Endothelial cell of umbilical vein (primary cell): ENCODE data around the gene FYCO1. TPM values are rescaled to one million over a fixed set of nuclear protein-coding genes. Genes with fewer than 3 reads are reported as not detected.

Experiments
- BruUV-seq: library from RNA; stranded (reverse); fragments of 400-500 nt; replicated peaks from 2 replicates; lab custom pipeline; 2021; lab: Mats Ljungman, UMichigan
- CTCF ChIA-PET: fragments of 300-600, 350-600 bp; sonication (Branson Sonifier 250); formaldehyde crosslinking; loops from one replicate; lab custom pipeline; 2021; ENCODE audit warnings: antibody characterized with exemption, inconsistent platforms; lab: Charles Lee
- POLR2A ChIA-PET: fragments of 300-600, 350-600 bp; sonication (Branson Sonifier 250); formaldehyde crosslinking; loops from one replicate; lab custom pipeline; 2021; ENCODE audit warnings: antibody characterized with exemption, inconsistent platforms; lab: Charles Lee
- DNase-seq: peaks from one replicate; pipeline ENCODE4 v3.0.0-alpha.2; 2011; ENCODE audit warnings: low read depth, low spot score
- FAIRE-seq: peaks from 2 replicates; lab custom pipeline; 2011; peaks lifted over from hg19 to GRCh38; lab: Jason Lieb, UNC
- H2AFZ ChIP-seq: 2 replicates; pipeline ENCODE4 v1.6.0; 2012; ENCODE audit warnings: low read depth, low read length, control low read depth, inconsistent platforms
- H3K27ac ChIP-seq: 2 replicates; pipeline ENCODE4 v1.5.1; 2011; ENCODE audit warnings: low read depth, mild to moderate bottlenecking, control low read depth, low read length, moderate library complexity; ENCODE audit not compliant: insufficient read depth
- H3K27me3 ChIP-seq, 2 experiments: 2 replicates each; pipeline versions ENCODE4 v1.6.0 to v1.6.1; 2011; ENCODE audit warnings: low read length in 2 of 2, mixed read lengths in 1 of 2; ENCODE audit not compliant: control insufficient read depth in 2 of 2, insufficient read depth in 2 of 2
- H3K36me3 ChIP-seq, 2 experiments: 2 replicates in 1 of 2; 3 replicates in 1 of 2; pipeline ENCODE4 v1.5.1; 2011; ENCODE audit warnings: low read length in 2 of 2, mild to moderate bottlenecking in 1 of 2, moderate library complexity in 1 of 2; ENCODE audit not compliant: control insufficient read depth in 2 of 2, insufficient read depth in 2 of 2; ENCODE audit errors: extremely low read depth in 1 of 2
- H3K4me1 ChIP-seq: 3 replicates; pipeline ENCODE4 v1.5.1; 2011; ENCODE audit warnings: mild to moderate bottlenecking, low read length; ENCODE audit not compliant: control insufficient read depth, insufficient read depth; ENCODE audit errors: extremely low read depth
- H3K4me2 ChIP-seq: 2 replicates; pipeline ENCODE4 v1.6.1; 2011; ENCODE audit warnings: low read length, control low read depth, mixed read lengths; ENCODE audit not compliant: insufficient read depth
- H3K4me3 ChIP-seq, 3 experiments: fragments of 200-600 bp in 1 of 3; sonication (generic), shearing (Covaris generic) in 1 of 3; replicated peaks in 1 of 3; 2 replicates each; pipeline ENCODE4 v1.5.1; 2011 to 2016; ENCODE audit warnings: control low read depth in 3 of 3, low read length in 3 of 3, mild to moderate bottlenecking in 2 of 3, inconsistent platforms in 1 of 3, low read depth in 1 of 3, moderate library complexity in 1 of 3; ENCODE audit not compliant: insufficient read depth in 1 of 3
- H3K79me2 ChIP-seq: 2 replicates; pipeline ENCODE4 v1.6.0; 2012; ENCODE audit warnings: low read length, inconsistent platforms; ENCODE audit not compliant: control insufficient read depth, insufficient read depth
- H3K9ac ChIP-seq: replicated peaks from 2 replicates; pipeline ENCODE3; 2011; ENCODE audit warnings: low read length, control low read depth; ENCODE audit not compliant: insufficient read depth; ENCODE audit errors: extremely low read depth
- H3K9me1 ChIP-seq: replicated peaks from 3 replicates; pipeline ENCODE4 v1.6.0; 2011; ENCODE audit warnings: mild to moderate bottlenecking, low read length; ENCODE audit not compliant: control insufficient read depth, insufficient read depth; ENCODE audit errors: extremely low read depth
- H3K9me3 ChIP-seq: replicated peaks from 2 replicates; pipeline ENCODE4 v1.5.1; 2012; ENCODE audit warnings: low read length, inconsistent platforms; ENCODE audit not compliant: control insufficient read depth, insufficient read depth
- H4K20me1 ChIP-seq: replicated peaks from 2 replicates; pipeline ENCODE3; 2011; ENCODE audit warnings: mild to moderate bottlenecking, low read length; ENCODE audit not compliant: control insufficient read depth, insufficient read depth; ENCODE audit errors: extremely low read depth
- CTCF ChIP-seq, 2 donors: IDR thresholded peaks; 1 replicate in 1 of 2; 2 replicates in 1 of 2; pipeline ENCODE4 v1.5.1; 2011; ENCODE audit warnings: low read length in 2 of 2, mild to moderate bottlenecking in 2 of 2, moderate library complexity in 2 of 2, control low read depth in 1 of 2, inconsistent platforms in 1 of 2, low read depth in 1 of 2; ENCODE audit not compliant: insufficient read depth in 1 of 2; ENCODE audit errors: extremely low read depth in 1 of 2
- EZH2 ChIP-seq: IDR thresholded peaks from 2 replicates; pipeline ENCODE4 v1.6.1; 2012; ENCODE audit warnings: borderline replicate concordance, low read depth, mild to moderate bottlenecking, moderate library complexity, low read length, inconsistent platforms; ENCODE audit not compliant: severe bottlenecking
- FOS ChIP-seq: IDR thresholded peaks from 2 replicates; pipeline ENCODE4 v1.6.1; 2011; ENCODE audit warnings: mild to moderate bottlenecking, low read length, moderate library complexity, borderline replicate concordance; ENCODE audit not compliant: insufficient read depth
- GATA2 ChIP-seq: IDR thresholded peaks from 2 replicates; pipeline ENCODE4 v1.7.0; 2011; ENCODE audit warnings: low read depth, mild to moderate bottlenecking, moderate library complexity, mixed read lengths, low read length; ENCODE audit not compliant: insufficient read length, insufficient read depth
- JUN ChIP-seq: IDR thresholded peaks from 2 replicates; pipeline ENCODE4 v1.6.1; 2011; ENCODE audit warnings: borderline replicate concordance, low read depth; ENCODE audit not compliant: insufficient read length, insufficient read depth
- MAX ChIP-seq: IDR thresholded peaks from 2 replicates; pipeline ENCODE4 v1.6.1; 2011; ENCODE audit not compliant: insufficient read depth, insufficient read length
- MYC ChIP-seq: IDR thresholded peaks from one replicate; pipeline ENCODE4 v1.6.1; 2011; ENCODE audit warnings: mild to moderate bottlenecking, low read depth, low read length
- POLR2A ChIP-seq: IDR thresholded peaks from 2 replicates; pipeline ENCODE4 v1.6.1; 2012; ENCODE audit warnings: low read depth, mild to moderate bottlenecking, control low read depth, low read length
- POLR2AphosphoS5 ChIP-seq: IDR thresholded peaks from 2 replicates; pipeline ENCODE4 v1.6.1; 2012; ENCODE audit warnings: low read depth, mild to moderate bottlenecking, control low read depth, low read length, moderate library complexity; ENCODE audit not compliant: insufficient read depth
- dilution Hi-C: fragments of 300-500 bp; cut with MboI; formaldehyde crosslinking; loops from one replicate; pipeline ENCODE4 v1.15.0; 2019; ENCODE audit warnings: low sequenced_read_pairs; ENCODE audit not compliant: extremely low pct_ligation_motif_present
- intact Hi-C: fragments of 100-400 bp; cut with micrococcal nuclease; formaldehyde crosslinking; loops from one replicate; pipeline ENCODE4 v1.10.0; 2022
- polyA plus RNA-seq, 4 experiments: library from polyadenylated mRNA; depleted of rRNA in 3 of 4; stranded (reverse) in 3 of 4; unstranded in 1 of 4; fragments of >200 nt; gene quantifications; 2 replicates each; pipeline versions ENCODE4 v1.2.1 to v1.2.3, GENCODE V29; 2011 to 2012; ENCODE audit warnings: missing spikeins in 1 of 4
- total RNA-seq: library from RNA; stranded (reverse); gene quantifications from 2 replicates; pipeline ENCODE4 v1.2.3, GENCODE V29; 2021

FYCO1 gene
- total and polyA plus RNA-seq, 2 donors (not counting 3 experiments of a cell fraction or from before 2014, with no cell fraction given): 13.9 to 20.8 TPM

- BruUV-seq: no TSS peak
- Histone ChIP-seq H3K4me3 (no peak overlapping the region), H3K4me1 (no peaks in the 10 kb centered on the region), H3K9me1 (no peaks in the 10 kb centered on the region), H3K9me3 (no peaks in the 10 kb centered on the region), H3K27me3 (peaks cover 0 to 11% of the 10 kb centered on the region in 2 experiments), H2AFZ (no peak overlapping the region), H3K36me3 (no peaks in the 10 kb centered on the region), H3K9ac (no peak overlapping the region), H3K4me2 (no peak overlapping the region), H3K79me2 (no peaks in the 10 kb centered on the region), H3K27ac (no peak overlapping the region), H4K20me1 (no peaks in the 10 kb centered on the region)
- POLR2A ChIA-PET: no interaction called here
- FAIRE-seq (no peak), DNase-seq (no peak)
- CTCF ChIA-PET: no interaction called here
- dilution Hi-C loops: no loop called here
- intact Hi-C loops: no loop called here
- TF ChIP-seq FOS: no peak
- no peak for TF ChIP-seq CTCF (IDR thresholded peaks at IDR 0.05; ENCODE audit: extremely low read depth in 1 of 2, insufficient read depth in 1 of 2, low read depth in 1 of 2, low read length in 2 of 2)
- no peak for TF ChIP-seq POLR2A
- TF ChIP-seq MYC: no peak
- TF ChIP-seq MAX: no peak
- no peak for TF ChIP-seq GATA2
- TF ChIP-seq JUN: no peak
- no peak for TF ChIP-seq EZH2
- no peak for TF ChIP-seq POLR2AphosphoS5
These were observed 25.9 kb upstream of the FYCO1 start for GRCh38 chr3:46021516-46021915.
